HG02642 (cell line): ENCODE data around the gene ANKZF1.
A peak's percentile ranks its signal among the peaks of the same experiment; 100 is the strongest.
"Not testable (repeated sequence)": the region's sequence is repeated elsewhere in the genome, so short reads cannot be mapped to it uniquely, and the experiment has no call there.

Experiments
- ATAC-seq: cut with Tn5 transposase; IDR thresholded peaks from one replicate; pipeline ENCODE4 v1.9.1; 2021; ENCODE audit warnings: mild to moderate bottlenecking; ENCODE audit not compliant: unreplicated experiment, poor library complexity

ANKZF1 gene

GRCh38 chr2:219252900-219253752, 23.5 kb downstream of the ANKZF1 start, which contains the start of gene TUBA4B:
TUBA4B (plus strand) TSS chr2:219253243; CDS start chr2:219253408, 165 bp downstream.
- peak; percentile 12 for ATAC-seq

GRCh38 chr2:219253753-219254589, 24.4 kb downstream of the ANKZF1 start, which contains the start of gene TUBA4A:
TUBA4A (minus strand) TSS chr2:219253918; CDS start chr2:219253858, 60 bp downstream.
- ATAC-seq, result peak; percentile 59

- peak; percentile 24 for ATAC-seq
Measured at GRCh38 chr2:219254590-219255201, 25.1 kb downstream of the ANKZF1 start.

- ATAC-seq, result not testable (repeated sequence)
Measured at GRCh38 chr2:219258942-219259341, 29.3 kb downstream of the ANKZF1 start.

GRCh38 chr2:219261024-219261855, 31.6 kb downstream of the ANKZF1 start:
- ATAC-seq, result no peak

- no peak for ATAC-seq
Measured at GRCh38 chr2:219266232-219266631, 36.6 kb downstream of the ANKZF1 start.

- no peak for ATAC-seq
Measured at GRCh38 chr2:219266886-219267285, 37.3 kb downstream of the ANKZF1 start.

GRCh38 chr2:219268294-219268693, 38.7 kb downstream of the ANKZF1 start:
- no peak for ATAC-seq

GRCh38 chr2:219269362-219270054, 39.9 kb downstream of the ANKZF1 start:
- no peak for ATAC-seq

GRCh38 chr2:219270055-219270372, 40.4 kb downstream of the ANKZF1 start:
- ATAC-seq, result no peak

- no peak for ATAC-seq
Measured at GRCh38 chr2:219271021-219271420, 41.4 kb downstream of the ANKZF1 start.

- ATAC-seq, result no peak
Measured at GRCh38 chr2:219272356-219272755, 42.8 kb downstream of the ANKZF1 start.

GRCh38 chr2:219272995-219273394, 43.4 kb downstream of the ANKZF1 start:
- no peak for ATAC-seq

- ATAC-seq, result no peak
Measured at GRCh38 chr2:219273937-219274336, 44.3 kb downstream of the ANKZF1 start.

GRCh38 chr2:219274361-219274921, 44.8 kb downstream of the ANKZF1 start:
- ATAC-seq, result no peak

- peak; percentile 26 for ATAC-seq
Measured at GRCh38 chr2:219277703-219278654, 48.4 kb downstream of the ANKZF1 start.

- no peak for ATAC-seq
Measured at GRCh38 chr2:219278655-219279150, 49.1 kb downstream of the ANKZF1 start.
